Stimulated activated CD4-positive, alpha-beta T cell treated with anti-CD3 and anti-CD28 coated beads, Interleukin-15, amount 100 ng/mL, for 48 hours (primary cell): ENCODE data around the gene L3MBTL3.
"Not testable (repeated sequence)": the region's sequence is repeated elsewhere in the genome, so short reads cannot be mapped to it uniquely, and the experiment has no call there.

ENCODE experiments used
- DNase-seq, 2 donors: peaks; one replicate each; pipeline ENCODE4 v3.0.0-alpha.2; 2020; ENCODE audit warnings: low read depth in 2 of 2

The L3MBTL3 gene

GRCh38 chr6:130076512-130076911 is 58.1 kb downstream of the L3MBTL3 start:
- no peak for DNase-seq

GRCh38 chr6:130090796-130091195 is 72.4 kb downstream of the L3MBTL3 start:
- no peak for DNase-seq

- DNase-seq: no peak
Observed at GRCh38 chr6:130093546-130093945, 75.2 kb downstream of the L3MBTL3 start.

GRCh38 chr6:130098317-130098716 is 79.9 kb downstream of the L3MBTL3 start:
- DNase-seq: no peak

- DNase-seq: no peak
Observed at GRCh38 chr6:130099119-130099518, 80.7 kb downstream of the L3MBTL3 start.

- no peak for DNase-seq
Observed at GRCh38 chr6:130105996-130106704, 87.8 kb downstream of the L3MBTL3 start.

DNA sequence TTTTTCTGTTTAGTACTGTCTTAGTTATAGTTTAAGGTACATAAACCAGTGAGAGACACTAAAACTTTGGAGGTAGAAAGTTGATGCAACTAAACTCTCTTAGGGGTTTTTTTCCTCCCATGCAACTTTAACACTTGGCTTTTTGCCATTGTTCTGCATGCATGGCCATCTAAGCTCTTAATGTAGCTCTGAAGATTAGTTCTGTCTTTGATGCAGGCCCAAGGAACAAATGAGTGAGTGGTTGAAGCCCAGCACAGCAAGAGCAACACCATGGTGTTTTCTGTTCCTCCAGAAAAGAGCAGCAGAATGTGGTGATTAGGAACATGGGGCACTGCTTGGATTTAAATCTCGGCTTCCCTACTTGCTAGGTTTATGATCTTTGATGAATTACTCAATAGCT is 89.3 kb downstream of the L3MBTL3 start:
- no peak for DNase-seq

DNA sequence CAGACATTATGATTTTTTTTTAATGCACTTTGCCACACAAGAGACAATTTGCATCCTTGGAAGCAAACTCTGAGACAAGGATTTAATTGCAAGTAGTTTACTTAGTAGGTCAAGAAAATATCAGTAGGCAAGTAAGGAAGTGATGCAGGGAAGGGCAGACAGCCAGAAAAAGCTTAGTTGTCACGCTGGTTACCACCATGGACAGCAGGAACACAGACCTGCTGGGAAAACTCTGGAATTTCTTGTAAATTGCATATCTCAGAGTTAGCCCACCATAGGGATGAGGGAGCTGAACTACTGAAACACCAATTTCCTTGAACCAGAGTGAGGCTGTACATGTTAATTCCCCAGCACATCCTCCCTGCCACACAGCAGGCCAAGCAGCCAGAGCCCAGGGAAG is 92.7 kb downstream of the L3MBTL3 start:
- DNase-seq: no peak

DNA sequence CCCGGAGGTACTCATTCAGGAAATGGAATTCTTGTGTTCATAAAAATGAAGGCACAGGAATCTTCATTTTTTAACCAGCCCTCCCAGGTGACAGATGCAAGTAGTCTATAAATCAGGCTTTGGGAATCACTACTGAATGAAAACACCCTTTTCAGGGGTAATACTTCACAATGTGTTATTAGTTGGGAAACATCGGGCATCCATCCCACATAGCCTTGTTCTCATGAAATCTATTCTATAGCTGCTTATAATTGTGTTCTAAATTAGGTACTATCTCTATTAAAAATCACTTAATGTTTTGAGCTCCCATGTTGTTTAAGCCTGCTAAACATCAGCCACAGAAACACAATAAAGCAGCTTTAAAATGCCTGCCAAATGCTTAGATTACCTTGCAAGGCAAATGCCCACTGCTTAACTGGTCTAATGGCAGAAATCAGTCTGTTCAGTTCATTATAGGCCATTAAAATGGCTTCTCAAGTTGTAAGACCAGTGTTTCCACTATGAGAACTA is 94.9 kb downstream of the L3MBTL3 start:
- no peak for DNase-seq

DNA sequence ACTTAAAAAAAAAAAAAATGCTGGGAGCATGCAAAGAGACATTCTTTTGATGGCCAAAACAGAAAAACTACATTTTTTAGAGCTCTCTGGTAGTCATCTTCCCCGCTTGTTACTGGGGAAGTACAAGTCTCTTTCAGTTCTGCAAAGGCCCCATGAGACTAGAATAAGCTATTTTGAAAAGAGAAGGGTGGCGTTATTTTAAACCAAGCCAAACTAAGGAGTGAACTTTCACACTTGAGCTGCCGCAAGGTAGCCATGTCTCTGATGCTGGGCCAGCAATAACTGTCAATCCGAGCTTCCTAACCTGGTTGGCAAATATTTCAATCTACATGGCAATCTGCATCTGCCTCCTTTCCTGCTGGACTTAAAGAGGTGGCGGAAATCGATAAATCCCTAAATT is 96.7 kb downstream of the L3MBTL3 start:
- DNase-seq: no peak

GRCh38 chr6:130116273-130116672 is 97.9 kb downstream of the L3MBTL3 start:
- DNase-seq: no peak

GRCh38 chr6:130117187-130117701 is 98.9 kb downstream of the L3MBTL3 start:
- not testable (repeated sequence) for DNase-seq

GRCh38 chr6:130118236-130118635 is 99.9 kb downstream of the L3MBTL3 start:
- no peak for DNase-seq

- DNase-seq: no peak
Observed at GRCh38 chr6:130119211-130119610, 100.8 kb downstream of the L3MBTL3 start.

GRCh38 chr6:130120731-130121130 is 102.3 kb downstream of the L3MBTL3 start:
- no peak for DNase-seq

DNA sequence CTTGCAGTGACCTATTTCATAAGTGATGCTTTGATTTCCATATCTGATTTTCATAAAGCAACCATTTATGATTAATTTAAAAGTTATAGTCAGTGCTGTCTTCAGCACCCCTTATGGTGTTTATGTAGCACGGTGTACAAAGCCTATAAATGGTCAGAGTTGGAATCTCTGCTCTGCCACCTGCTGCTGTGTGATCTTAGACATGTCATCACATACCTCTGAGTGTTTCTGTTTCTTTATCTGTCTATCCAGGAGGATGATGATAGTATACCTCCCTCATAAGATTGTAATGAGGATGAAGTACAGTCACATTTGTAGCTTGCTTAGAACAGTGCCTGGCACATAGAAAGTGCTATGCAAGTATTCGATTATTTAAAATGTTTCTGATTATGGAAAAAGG is 103.9 kb downstream of the L3MBTL3 start:
- DNase-seq: no peak

DNA sequence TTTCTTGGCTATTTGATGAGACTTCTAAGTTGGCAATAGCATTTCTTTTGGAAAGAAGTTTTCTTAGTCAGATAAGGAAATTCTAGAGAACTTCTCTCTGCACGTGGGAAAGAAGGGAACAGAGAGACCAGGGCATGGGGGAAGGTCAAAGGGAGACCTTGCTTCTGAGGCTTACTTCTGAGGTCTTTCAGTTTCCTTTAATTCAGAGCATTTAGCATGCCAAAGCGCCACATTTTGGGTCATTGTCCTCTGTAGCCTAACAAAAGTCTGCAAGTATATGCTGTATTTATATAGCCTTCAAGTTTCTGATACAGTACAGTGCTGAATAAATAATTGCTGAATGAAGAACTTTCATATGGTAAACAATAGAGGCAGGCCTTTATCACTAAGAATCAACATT is 108.8 kb downstream of the L3MBTL3 start:
- DNase-seq: no peak

- no peak for DNase-seq
Observed at GRCh38 chr6:130128326-130128725, 109.9 kb downstream of the L3MBTL3 start.

DNA sequence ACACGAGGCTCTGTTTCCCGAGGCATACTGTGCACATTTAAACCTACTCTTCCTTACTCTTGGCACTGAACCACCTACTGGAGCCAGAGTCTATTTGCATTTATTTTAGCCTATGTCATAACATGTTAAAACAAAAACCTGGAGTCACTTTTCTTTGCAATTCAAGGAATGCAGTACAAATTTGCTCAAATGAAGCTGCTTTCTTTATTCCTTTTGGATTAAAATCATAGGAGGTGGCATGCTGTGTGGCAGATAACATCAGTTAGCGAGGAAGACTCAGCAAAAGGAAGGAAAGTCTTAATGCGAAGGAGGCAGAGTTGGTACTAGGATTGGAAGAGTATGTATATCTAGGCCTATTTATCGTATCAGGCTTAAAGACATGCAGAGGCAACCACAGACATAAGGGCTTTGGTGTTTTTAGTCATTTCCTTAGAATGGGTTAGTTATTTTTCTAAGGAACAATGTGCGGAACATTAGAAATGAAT is 111.4 kb downstream of the L3MBTL3 start:
- DNase-seq: no peak

DNA sequence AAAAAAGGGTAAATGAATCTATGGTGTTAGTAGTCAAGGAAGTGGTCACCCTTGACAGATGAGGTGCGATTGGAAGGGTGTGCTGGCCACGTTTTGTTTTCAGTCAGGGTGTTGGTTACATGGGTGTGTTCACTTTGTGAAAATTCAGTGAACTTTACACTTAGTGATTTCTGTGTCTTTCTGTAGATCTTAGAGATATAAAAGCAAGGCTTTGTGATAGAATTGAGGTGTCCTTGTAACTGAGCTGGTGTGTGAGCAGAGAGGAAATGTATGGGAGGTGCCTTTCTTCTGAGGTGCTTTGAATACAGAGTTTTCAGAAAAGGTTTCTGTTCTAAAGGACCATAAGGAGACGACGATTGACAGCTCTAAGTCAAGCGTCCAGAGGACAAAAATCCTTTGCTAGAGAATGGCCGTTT is 113.9 kb downstream of the L3MBTL3 start:
- DNase-seq: peak; percentile 46 to 50

DNA sequence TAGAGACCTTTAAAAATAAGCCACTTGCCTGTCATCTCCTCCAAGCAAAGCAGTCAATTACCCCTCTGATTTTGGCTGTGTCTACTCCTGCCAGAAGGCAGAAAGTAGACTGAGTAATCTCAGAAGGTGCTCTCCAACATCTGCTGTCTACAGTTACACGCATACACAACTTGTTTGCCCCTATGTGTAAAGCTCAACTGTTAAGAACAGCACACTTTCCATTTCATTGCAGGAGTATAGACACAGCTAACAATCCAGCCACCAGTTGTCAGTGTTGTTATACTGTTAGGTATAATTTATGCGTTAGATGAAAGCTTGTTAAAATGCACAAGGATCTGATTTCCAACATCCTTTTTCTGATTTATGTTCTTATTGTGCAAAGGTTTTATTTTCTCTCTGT is 116.2 kb downstream of the L3MBTL3 start:
- DNase-seq: no peak

- DNase-seq: no peak
Observed at GRCh38 chr6:130136798-130137197, 118.4 kb downstream of the L3MBTL3 start.

GRCh38 chr6:130138116-130138908 is 119.9 kb downstream of the L3MBTL3 start:
- DNase-seq: no peak
